Spleen (tissue), 7 donors: ENCODE results near the gene WDR64.

Experiments
- POLR2AphosphoS5 ChIP-seq, 3 donors: sonication (generic); formaldehyde crosslinking; IDR thresholded peaks; one replicate each; pipeline ENCODE4 v1.5.1; 2017; ENCODE audit warnings: antibody characterized with exemption in 3 of 3
- TF ChIP-seq, protein P1 (sequence below), 11 experiments: fragments of 200-600 bp in 7 of 11; fragments of 450-650 bp in 4 of 11; sonication (generic) in 4 of 11; IDR thresholded peaks in 8 of 11; conservative IDR thresholded peaks in 3 of 11; 1 replicate in 7 of 11; 2 replicates in 4 of 11; pipeline versions ENCODE4 v1.4.0 to v1.8.0; 2016 to 2021; ENCODE audit warnings: antibody characterized with exemption in 11 of 11, inconsistent platforms in 4 of 11, mild to moderate bottlenecking in 1 of 11
- donor health status: DM: no; HTN: no; CAD: no; lungs with moderate emphysema.
- donor health status: DM: no; HTN: no; CAD: no.
- donor health status: DM: no; HTN: no; CAD: no.

- TF ChIP-seq POLR2AphosphoS5 (IDR thresholded peaks at IDR 0.05): no peak
- TF ChIP-seq, protein P1, sequence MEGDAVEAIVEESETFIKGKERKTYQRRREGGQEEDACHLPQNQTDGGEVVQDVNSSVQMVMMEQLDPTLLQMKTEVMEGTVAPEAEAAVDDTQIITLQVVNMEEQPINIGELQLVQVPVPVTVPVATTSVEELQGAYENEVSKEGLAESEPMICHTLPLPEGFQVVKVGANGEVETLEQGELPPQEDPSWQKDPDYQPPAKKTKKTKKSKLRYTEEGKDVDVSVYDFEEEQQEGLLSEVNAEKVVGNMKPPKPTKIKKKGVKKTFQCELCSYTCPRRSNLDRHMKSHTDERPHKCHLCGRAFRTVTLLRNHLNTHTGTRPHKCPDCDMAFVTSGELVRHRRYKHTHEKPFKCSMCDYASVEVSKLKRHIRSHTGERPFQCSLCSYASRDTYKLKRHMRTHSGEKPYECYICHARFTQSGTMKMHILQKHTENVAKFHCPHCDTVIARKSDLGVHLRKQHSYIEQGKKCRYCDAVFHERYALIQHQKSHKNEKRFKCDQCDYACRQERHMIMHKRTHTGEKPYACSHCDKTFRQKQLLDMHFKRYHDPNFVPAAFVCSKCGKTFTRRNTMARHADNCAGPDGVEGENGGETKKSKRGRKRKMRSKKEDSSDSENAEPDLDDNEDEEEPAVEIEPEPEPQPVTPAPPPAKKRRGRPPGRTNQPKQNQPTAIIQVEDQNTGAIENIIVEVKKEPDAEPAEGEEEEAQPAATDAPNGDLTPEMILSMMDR (IDR thresholded peaks at IDR 0.05 in 8 of 11, conservative IDR thresholded peaks at IDR 0.05 in 3 of 11): no peak
Observed at GRCh38 chr1:241724741-241725356, 72.8 kb downstream of the WDR64 start.
